Endothelial cell of umbilical vein (primary cell): Measurements from ENCODE around the gene LARGE1. TPM values are rescaled to one million over a fixed set of nuclear protein-coding genes. Genes with fewer than 3 reads are reported as not detected.

ENCODE experiments used
- BruUV-seq: library from RNA; stranded (reverse); fragments of 400-500 nt; replicated peaks from 2 replicates; lab custom pipeline; 2021; lab: Mats Ljungman, UMichigan
- CTCF ChIA-PET: fragments of 300-600, 350-600 bp; sonication (Branson Sonifier 250); formaldehyde crosslinking; loops from one replicate; lab custom pipeline; 2021; ENCODE audit warnings: antibody characterized with exemption, inconsistent platforms; lab: Charles Lee
- POLR2A ChIA-PET: fragments of 300-600, 350-600 bp; sonication (Branson Sonifier 250); formaldehyde crosslinking; loops from one replicate; lab custom pipeline; 2021; ENCODE audit warnings: antibody characterized with exemption, inconsistent platforms; lab: Charles Lee
- DNase-seq: peaks from one replicate; pipeline ENCODE4 v3.0.0-alpha.2; 2011; ENCODE audit warnings: low read depth, low spot score
- FAIRE-seq: peaks from 2 replicates; lab custom pipeline; 2011; peaks lifted over from hg19 to GRCh38; lab: Jason Lieb, UNC
- H2AFZ ChIP-seq: 2 replicates; pipeline ENCODE4 v1.6.0; 2012; ENCODE audit warnings: low read depth, low read length, control low read depth, inconsistent platforms
- H3K27ac ChIP-seq: 2 replicates; pipeline ENCODE4 v1.5.1; 2011; ENCODE audit warnings: low read depth, mild to moderate bottlenecking, control low read depth, low read length, moderate library complexity; ENCODE audit not compliant: insufficient read depth
- H3K27me3 ChIP-seq, 2 experiments: 2 replicates each; pipeline versions ENCODE4 v1.6.0 to v1.6.1; 2011; ENCODE audit warnings: low read length in 2 of 2, mixed read lengths in 1 of 2; ENCODE audit not compliant: control insufficient read depth in 2 of 2, insufficient read depth in 2 of 2
- H3K36me3 ChIP-seq, 2 experiments: 2 replicates in 1 of 2; 3 replicates in 1 of 2; pipeline ENCODE4 v1.5.1; 2011; ENCODE audit warnings: low read length in 2 of 2, mild to moderate bottlenecking in 1 of 2, moderate library complexity in 1 of 2; ENCODE audit not compliant: control insufficient read depth in 2 of 2, insufficient read depth in 2 of 2; ENCODE audit errors: extremely low read depth in 1 of 2
- H3K4me1 ChIP-seq: 3 replicates; pipeline ENCODE4 v1.5.1; 2011; ENCODE audit warnings: mild to moderate bottlenecking, low read length; ENCODE audit not compliant: control insufficient read depth, insufficient read depth; ENCODE audit errors: extremely low read depth
- H3K4me2 ChIP-seq: 2 replicates; pipeline ENCODE4 v1.6.1; 2011; ENCODE audit warnings: low read length, control low read depth, mixed read lengths; ENCODE audit not compliant: insufficient read depth
- H3K4me3 ChIP-seq, 3 experiments: fragments of 200-600 bp in 1 of 3; sonication (generic), shearing (Covaris generic) in 1 of 3; replicated peaks in 1 of 3; 2 replicates each; pipeline ENCODE4 v1.5.1; 2011 to 2016; ENCODE audit warnings: control low read depth in 3 of 3, low read length in 3 of 3, mild to moderate bottlenecking in 2 of 3, inconsistent platforms in 1 of 3, low read depth in 1 of 3, moderate library complexity in 1 of 3; ENCODE audit not compliant: insufficient read depth in 1 of 3
- H3K79me2 ChIP-seq: 2 replicates; pipeline ENCODE4 v1.6.0; 2012; ENCODE audit warnings: low read length, inconsistent platforms; ENCODE audit not compliant: control insufficient read depth, insufficient read depth
- H3K9ac ChIP-seq: replicated peaks from 2 replicates; pipeline ENCODE3; 2011; ENCODE audit warnings: low read length, control low read depth; ENCODE audit not compliant: insufficient read depth; ENCODE audit errors: extremely low read depth
- H3K9me1 ChIP-seq: replicated peaks from 3 replicates; pipeline ENCODE4 v1.6.0; 2011; ENCODE audit warnings: mild to moderate bottlenecking, low read length; ENCODE audit not compliant: control insufficient read depth, insufficient read depth; ENCODE audit errors: extremely low read depth
- H3K9me3 ChIP-seq: replicated peaks from 2 replicates; pipeline ENCODE4 v1.5.1; 2012; ENCODE audit warnings: low read length, inconsistent platforms; ENCODE audit not compliant: control insufficient read depth, insufficient read depth
- H4K20me1 ChIP-seq: replicated peaks from 2 replicates; pipeline ENCODE3; 2011; ENCODE audit warnings: mild to moderate bottlenecking, low read length; ENCODE audit not compliant: control insufficient read depth, insufficient read depth; ENCODE audit errors: extremely low read depth
- CTCF ChIP-seq, 2 donors: IDR thresholded peaks; 1 replicate in 1 of 2; 2 replicates in 1 of 2; pipeline ENCODE4 v1.5.1; 2011; ENCODE audit warnings: low read length in 2 of 2, mild to moderate bottlenecking in 2 of 2, moderate library complexity in 2 of 2, control low read depth in 1 of 2, inconsistent platforms in 1 of 2, low read depth in 1 of 2; ENCODE audit not compliant: insufficient read depth in 1 of 2; ENCODE audit errors: extremely low read depth in 1 of 2
- EZH2 ChIP-seq: IDR thresholded peaks from 2 replicates; pipeline ENCODE4 v1.6.1; 2012; ENCODE audit warnings: borderline replicate concordance, low read depth, mild to moderate bottlenecking, moderate library complexity, low read length, inconsistent platforms; ENCODE audit not compliant: severe bottlenecking
- FOS ChIP-seq: IDR thresholded peaks from 2 replicates; pipeline ENCODE4 v1.6.1; 2011; ENCODE audit warnings: mild to moderate bottlenecking, low read length, moderate library complexity, borderline replicate concordance; ENCODE audit not compliant: insufficient read depth
- GATA2 ChIP-seq: IDR thresholded peaks from 2 replicates; pipeline ENCODE4 v1.7.0; 2011; ENCODE audit warnings: low read depth, mild to moderate bottlenecking, moderate library complexity, mixed read lengths, low read length; ENCODE audit not compliant: insufficient read length, insufficient read depth
- JUN ChIP-seq: IDR thresholded peaks from 2 replicates; pipeline ENCODE4 v1.6.1; 2011; ENCODE audit warnings: borderline replicate concordance, low read depth; ENCODE audit not compliant: insufficient read length, insufficient read depth
- MAX ChIP-seq: IDR thresholded peaks from 2 replicates; pipeline ENCODE4 v1.6.1; 2011; ENCODE audit not compliant: insufficient read depth, insufficient read length
- MYC ChIP-seq: IDR thresholded peaks from one replicate; pipeline ENCODE4 v1.6.1; 2011; ENCODE audit warnings: mild to moderate bottlenecking, low read depth, low read length
- POLR2A ChIP-seq: IDR thresholded peaks from 2 replicates; pipeline ENCODE4 v1.6.1; 2012; ENCODE audit warnings: low read depth, mild to moderate bottlenecking, control low read depth, low read length
- POLR2AphosphoS5 ChIP-seq: IDR thresholded peaks from 2 replicates; pipeline ENCODE4 v1.6.1; 2012; ENCODE audit warnings: low read depth, mild to moderate bottlenecking, control low read depth, low read length, moderate library complexity; ENCODE audit not compliant: insufficient read depth
- dilution Hi-C: fragments of 300-500 bp; cut with MboI; formaldehyde crosslinking; loops from one replicate; pipeline ENCODE4 v1.15.0; 2019; ENCODE audit warnings: low sequenced_read_pairs; ENCODE audit not compliant: extremely low pct_ligation_motif_present
- intact Hi-C: fragments of 100-400 bp; cut with micrococcal nuclease; formaldehyde crosslinking; loops from one replicate; pipeline ENCODE4 v1.10.0; 2022
- polyA plus RNA-seq, 4 experiments: library from polyadenylated mRNA; depleted of rRNA in 3 of 4; stranded (reverse) in 3 of 4; unstranded in 1 of 4; fragments of >200 nt; gene quantifications; 2 replicates each; pipeline versions ENCODE4 v1.2.1 to v1.2.3, GENCODE V29; 2011 to 2012; ENCODE audit warnings: missing spikeins in 1 of 4
- total RNA-seq: library from RNA; stranded (reverse); gene quantifications from 2 replicates; pipeline ENCODE4 v1.2.3, GENCODE V29; 2021

The LARGE1 gene
- total and polyA plus RNA-seq, 2 donors (not counting 3 experiments of a cell fraction or from before 2014, with no cell fraction given) = 0.95 to 4.4 TPM

- no peak overlapping the region for H3K4me3 ChIP-seq
- no peaks in the 10 kb centered on the region for H3K9me1 ChIP-seq
- ChIA-PET POLR2A (no interaction called here), CTCF (no interaction called here)
- H2AFZ ChIP-seq = no peak overlapping the region
- BruUV-seq = no TSS peak
- no peak overlapping the region for H3K4me2 ChIP-seq
- intact Hi-C loops = no loop called here
- no peaks in the 10 kb centered on the region for H3K79me2 ChIP-seq
- H3K9ac ChIP-seq = no peak overlapping the region
- H3K36me3 ChIP-seq = no peaks in the 10 kb centered on the region
- H4K20me1 ChIP-seq = no peaks in the 10 kb centered on the region
- no peaks in the 10 kb centered on the region for H3K27me3 ChIP-seq
- FAIRE-seq (no peak), DNase-seq (no peak)
- TF ChIP-seq MYC (no peak), JUN (no peak), EZH2 (no peak), GATA2 (no peak), POLR2AphosphoS5 (no peak), FOS (no peak), MAX (no peak), POLR2A (no peak), CTCF (IDR thresholded peaks at IDR 0.05; ENCODE audit: extremely low read depth in 1 of 2, insufficient read depth in 1 of 2, low read depth in 1 of 2, low read length in 2 of 2) (no peak)
- no peaks in the 10 kb centered on the region for H3K4me1 ChIP-seq
- dilution Hi-C loops = no loop called here
- no peaks in the 10 kb centered on the region for H3K9me3 ChIP-seq
- no peak overlapping the region for H3K27ac ChIP-seq
Observed at GRCh38 chr22:33883961-33884808, 36.1 kb downstream of the LARGE1 start.
